OCI-LY7 (cell line): ENCODE data around the gene MSL3B.
"Not testable (repeated sequence)": the region's sequence is repeated elsewhere in the genome, so short reads cannot be mapped to it uniquely, and the experiment has no call there.

Source experiments
- BruUV-seq: library from RNA; stranded (reverse); fragments of 400-500 nt; replicated peaks from 2 replicates; lab custom pipeline; 2021; lab: Mats Ljungman, UMichigan
- CTCF ChIA-PET: fragments of 300-600 bp; sonication (Branson Sonifier 250); formaldehyde crosslinking; loops from one replicate; lab custom pipeline; 2022; ENCODE audit warnings: antibody characterized with exemption; ENCODE audit not compliant: unreplicated experiment; lab: Charles Lee
- POLR2A ChIA-PET: fragments of 300-600 bp; sonication (Branson Sonifier 250); formaldehyde crosslinking; loops from one replicate; lab custom pipeline; 2022; ENCODE audit warnings: antibody characterized with exemption; lab: Charles Lee
- DNase-seq: peaks from one replicate; pipeline ENCODE4 v3.0.0-alpha.2; 2015; ENCODE audit warnings: low spot score
- H2AFZ ChIP-seq: fragments of 200-600 bp; sonication (generic), shearing (Covaris generic); 2 replicates; pipeline ENCODE4 v1.6.1; 2014; ENCODE audit warnings: mild to moderate bottlenecking, antibody characterized with exemption, low read length, moderate library complexity
- H3K27ac ChIP-seq: fragments of 200-600 bp; sonication (generic); 2 replicates; pipeline ENCODE4 v1.5.1; 2014; ENCODE audit warnings: mixed run types, low read depth, mild to moderate bottlenecking, moderate library complexity, low read length, inconsistent platforms; ENCODE audit not compliant: poor library complexity, severe bottlenecking
- H3K36me3 ChIP-seq: fragments of 200-600 bp; sonication (generic); 2 replicates; pipeline ENCODE4 v1.6.1; 2014; ENCODE audit warnings: mild to moderate bottlenecking, antibody characterized with exemption, low read length, moderate library complexity, mixed read lengths; ENCODE audit not compliant: insufficient read depth
- H3K4me1 ChIP-seq: fragments of 200-600 bp; sonication (generic); 2 replicates; pipeline ENCODE4 v1.5.1; 2014; ENCODE audit warnings: mild to moderate bottlenecking, low read length; ENCODE audit not compliant: insufficient read depth, poor library complexity, severe bottlenecking
- H3K4me2 ChIP-seq: fragments of 200-600 bp; sonication (generic); 2 replicates; pipeline ENCODE4 v1.6.1; 2014; ENCODE audit warnings: mild to moderate bottlenecking, low read length
- H3K4me3 ChIP-seq: fragments of 200-600 bp; sonication (generic); 2 replicates; pipeline ENCODE4 v1.5.1; 2014; ENCODE audit warnings: mild to moderate bottlenecking, low read depth, low read length; ENCODE audit not compliant: poor library complexity, severe bottlenecking
- H3K79me2 ChIP-seq: fragments of 200-600 bp; sonication (generic); 2 replicates; pipeline ENCODE4 v1.6.1; 2016; ENCODE audit warnings: low read depth, mild to moderate bottlenecking, low read length, moderate library complexity, mixed read lengths; ENCODE audit not compliant: insufficient read depth
- H3K9me2 ChIP-seq: fragments of 200-600 bp; sonication (generic); 2 replicates; pipeline ENCODE4 v1.6.1; 2016; ENCODE audit warnings: mild to moderate bottlenecking, low read length, mixed read lengths; ENCODE audit not compliant: insufficient read depth
- H3K9me3 ChIP-seq: fragments of 200-600 bp; sonication (generic); 2 replicates; pipeline ENCODE4 v1.6.1; 2014; ENCODE audit warnings: mild to moderate bottlenecking, mixed run types, low read length, mixed read lengths
- H4K20me1 ChIP-seq: fragments of 200-600 bp; sonication (generic); 2 replicates; pipeline ENCODE4 v1.6.1; 2014; ENCODE audit warnings: mild to moderate bottlenecking, antibody characterized with exemption, low read length, moderate library complexity, mixed read lengths; ENCODE audit not compliant: insufficient read depth
- CTCF ChIP-seq: fragments of 200-600 bp; sonication (generic); conservative IDR thresholded peaks from 2 replicates; pipeline ENCODE4 v1.5.1; 2014; ENCODE audit warnings: mild to moderate bottlenecking, antibody characterized with exemption, low read length, moderate library complexity, mixed read lengths
- EZH2phosphoT487 ChIP-seq: fragments of 200-600 bp; sonication (generic); IDR thresholded peaks from 2 replicates; pipeline ENCODE4 v1.6.1; 2018; ENCODE audit warnings: low read depth, borderline replicate concordance, mild to moderate bottlenecking, mixed run types, antibody characterized with exemption, low read length, moderate library complexity, mixed read lengths
- intact Hi-C: fragments of 100-400 bp; cut with micrococcal nuclease; formaldehyde crosslinking; loops from one replicate; pipeline ENCODE4 v1.10.0; 2022; ENCODE audit not compliant: unreplicated experiment

MSL3B gene

DNA sequence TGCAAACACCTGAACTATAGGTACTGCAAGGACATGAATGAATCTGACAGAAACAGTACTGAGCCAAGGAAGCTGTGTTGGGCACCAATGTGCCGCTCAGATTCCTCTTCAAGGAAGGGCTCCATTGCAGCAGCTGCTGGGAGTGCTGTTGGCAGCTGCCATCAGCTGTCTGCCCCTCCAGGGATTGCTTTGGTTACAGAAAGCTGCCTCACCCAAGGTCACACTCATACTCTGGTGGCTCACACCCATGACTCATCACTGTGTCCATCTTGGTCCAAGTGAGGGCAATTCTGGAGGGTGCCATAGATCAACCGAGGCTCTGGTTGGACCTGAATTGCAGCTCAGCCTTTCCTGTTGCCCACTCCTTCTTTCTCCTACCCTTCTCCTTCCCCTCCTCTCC is 24.6 kb upstream of the MSL3B start:
- intact Hi-C loops = no loop called here
- H3K79me2 ChIP-seq = no peaks in the 10 kb centered on the region
- BruUV-seq = no TSS peak
- no peak overlapping the region for H3K27ac ChIP-seq
- no peaks in the 10 kb centered on the region for H3K9me2 ChIP-seq
- no peak for DNase-seq
- no peak overlapping the region for H3K4me2 ChIP-seq
- H3K9me3 ChIP-seq = no peaks in the 10 kb centered on the region
- ChIA-PET CTCF (no interaction called here), POLR2A (interaction anchor here (1.7 kb wide), 1 partner anchor 97 kb away, joined by 4 read pairs; no protein-coding TSS in a partner anchor)
- no peak for TF ChIP-seq CTCF
- TF ChIP-seq EZH2phosphoT487 = no peak
- H4K20me1 ChIP-seq = no peaks in the 10 kb centered on the region
- no peak overlapping the region for H2AFZ ChIP-seq
- no peaks in the 10 kb centered on the region for H3K4me1 ChIP-seq
- no peak overlapping the region for H3K4me3 ChIP-seq
- no peaks in the 10 kb centered on the region for H3K36me3 ChIP-seq

DNA sequence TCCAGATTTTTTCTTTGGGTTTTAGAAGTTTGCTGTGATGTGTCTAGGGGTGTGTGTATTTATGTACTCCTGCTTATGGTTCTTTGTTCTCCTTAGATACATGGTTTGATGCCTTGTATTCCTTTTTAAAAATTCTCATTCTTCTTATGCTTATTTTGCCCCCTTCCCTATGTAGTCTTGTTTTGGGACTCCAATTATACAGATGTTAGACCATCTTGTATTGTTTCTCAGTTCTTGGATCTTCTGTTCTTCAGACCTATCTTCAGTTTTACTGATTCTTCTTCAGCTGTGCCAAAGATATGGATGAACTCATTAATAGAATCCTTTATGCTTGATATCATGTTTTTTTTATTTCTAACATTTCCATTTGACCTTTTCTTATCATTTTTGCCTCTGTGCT is 14.2 kb upstream of the MSL3B start:
- no peak for DNase-seq
- intact Hi-C loops = no loop called here
- H3K4me2 ChIP-seq = no peak overlapping the region
- no peaks in the 10 kb centered on the region for H3K36me3 ChIP-seq
- H3K4me1 ChIP-seq = no peaks in the 10 kb centered on the region
- peaks cover 4% of the 10 kb centered on the region; the same call in 1 of the 2 replicates for H3K9me3 ChIP-seq
- no peak overlapping the region for H3K27ac ChIP-seq
- H2AFZ ChIP-seq = no peak overlapping the region
- TF ChIP-seq CTCF (no peak), EZH2phosphoT487 (no peak)
- no peak overlapping the region for H3K4me3 ChIP-seq
- CTCF ChIA-PET = no interaction called here
- H3K9me2 ChIP-seq = no peaks in the 10 kb centered on the region
- no peaks in the 10 kb centered on the region for H3K79me2 ChIP-seq
- POLR2A ChIA-PET = no interaction called here
- H4K20me1 ChIP-seq = no peaks in the 10 kb centered on the region
- BruUV-seq = no TSS peak

- POLR2A ChIA-PET = interaction anchor here (0.7 kb wide), 1 partner anchor 332 kb away, joined by 3 read pairs; no protein-coding TSS in a partner anchor
- H3K9me3 ChIP-seq, intact Hi-C loops, H3K4me1 ChIP-seq, H3K4me2 ChIP-seq, H3K79me2 ChIP-seq, H4K20me1 ChIP-seq, CTCF ChIA-PET, H3K36me3 ChIP-seq, H3K27ac ChIP-seq, H3K4me3 ChIP-seq, H3K9me2 ChIP-seq, DNase-seq, H2AFZ ChIP-seq, BruUV-seq: not testable (repeated sequence)
These were observed 3.9 kb upstream of the MSL3B start for GRCh38 chr2:233872125-233872524.
